Lower lobe of right lung (tissue), 2 donors: Measurements from ENCODE around the gene ABAT. TPM values are rescaled to one million over a fixed set of nuclear protein-coding genes. Genes with fewer than 3 reads are reported as not detected.

Source experiments
- ATAC-seq, 2 donors: fragments of 200-7000 bp; cut with Tn5 transposase; one replicate each; pipeline ENCODE4 v1.9.1; 2020 to 2022; ENCODE audit warnings: mild to moderate bottlenecking in 2 of 2, moderate library complexity in 2 of 2
- DNase-seq: peaks from one replicate; pipeline ENCODE4 v3.0.0-alpha.2; 2020
- H3K27ac ChIP-seq: fragments of 200-600 bp; one replicate; pipeline ENCODE4 v1.8.0; 2022
- H3K27me3 ChIP-seq: fragments of 200-600 bp; one replicate; pipeline ENCODE4 v1.8.0; 2022; ENCODE audit warnings: low read depth
- H3K36me3 ChIP-seq: fragments of 200-600 bp; one replicate; pipeline ENCODE4 v1.8.0; 2022; ENCODE audit warnings: mild to moderate bottlenecking
- H3K4me1 ChIP-seq: fragments of 200-600 bp; one replicate; pipeline ENCODE4 v1.8.0; 2022
- H3K4me3 ChIP-seq: fragments of 200-600 bp; one replicate; pipeline ENCODE4 v1.8.0; 2022; ENCODE audit warnings: mild to moderate bottlenecking
- H3K9me3 ChIP-seq: fragments of 200-600 bp; one replicate; pipeline ENCODE4 v1.8.0; 2022
- CTCF ChIP-seq: fragments of 200-600 bp; IDR thresholded peaks from one replicate; pipeline ENCODE4 v1.8.0; 2022; ENCODE audit warnings: antibody characterized with exemption, mild to moderate bottlenecking
- intact Hi-C: fragments of 100-400 bp; cut with DNase I; formaldehyde crosslinking; loops from one replicate; pipeline ENCODE4 v1.11.0; 2022
- total RNA-seq: library from RNA; stranded (reverse); fragmentation: NEBNext Ultra II Directional; extraction: Animal tissue kit (Norgen Biotek cat#: 25700); gene quantifications from one replicate; pipeline ENCODE4 v1.2.1, GENCODE V29; 2021
- donor health status: DM: no; HTN: yes; CAD: no; lungs with severe emphysema.

The ABAT gene
- total RNA-seq, 1 donor from 2014 or later: 12.9 TPM

DNA sequence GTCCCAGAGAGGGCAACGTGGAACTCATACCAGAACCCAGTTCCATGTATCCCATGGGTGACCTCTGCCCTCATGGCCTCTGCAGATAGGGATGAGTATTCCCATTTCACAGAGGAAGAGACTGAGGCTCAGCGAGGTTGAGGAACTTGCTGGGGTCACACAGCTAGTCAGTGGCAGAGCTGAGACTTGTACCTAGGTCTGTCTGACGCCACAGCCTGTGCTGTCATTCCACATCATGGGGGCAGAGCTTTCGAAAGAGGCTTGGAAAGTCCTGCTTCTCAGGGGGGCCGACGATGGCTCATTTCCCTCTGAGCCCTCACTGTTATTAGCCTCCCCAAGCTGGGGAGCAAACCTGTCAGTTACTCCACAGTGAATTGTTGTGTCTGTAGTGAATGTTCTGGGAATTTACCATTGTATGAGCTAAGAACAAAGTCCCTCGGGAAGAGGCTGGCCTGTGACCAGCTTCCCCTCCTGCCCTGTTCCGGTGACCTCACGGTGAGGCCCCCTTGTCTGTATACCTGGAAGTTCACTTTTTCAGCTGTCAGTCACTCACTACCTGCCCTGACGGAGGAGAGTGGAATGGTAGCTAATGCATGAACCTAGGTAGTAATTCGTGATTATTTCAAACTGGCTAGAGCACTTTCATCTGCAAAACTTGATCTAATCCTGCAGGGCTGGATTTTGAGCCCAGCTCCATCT lies 44.0 kb upstream of the ABAT start:
- no peak for TF ChIP-seq CTCF
- Histone ChIP-seq H3K9me3 (no peaks in the 10 kb centered on the region), H3K27ac (no peak overlapping the region), H3K36me3 (peaks cover 96% of the 10 kb centered on the region), H3K4me3 (no peak overlapping the region), H3K4me1 (no peaks in the 10 kb centered on the region), H3K27me3 (no peaks in the 10 kb centered on the region)
- no peak for ATAC-seq
- intact Hi-C loops: no loop called here
- no peak for DNase-seq

DNA sequence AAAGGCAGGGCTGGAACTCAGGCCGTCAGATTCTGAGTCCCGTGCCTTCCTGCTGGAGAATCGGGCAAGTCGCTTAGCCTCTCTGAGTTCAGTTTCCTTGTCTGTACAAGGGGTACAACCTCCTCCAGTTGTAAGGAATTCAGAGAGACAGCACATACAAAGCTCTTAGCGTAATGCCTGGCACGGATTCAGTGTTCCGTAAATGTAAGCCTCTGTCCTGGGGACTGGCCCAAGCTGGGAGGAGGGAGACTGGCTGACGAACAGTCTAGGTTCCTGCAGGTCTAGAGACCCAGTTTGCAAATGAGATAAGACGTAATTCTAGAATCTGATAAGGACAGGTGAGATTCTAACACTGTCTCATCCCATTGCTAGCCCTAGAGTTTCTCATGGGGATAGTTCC lies 43.0 kb upstream of the ABAT start:
- no peak for TF ChIP-seq CTCF
- intact Hi-C loops: no loop called here
- H3K4me3 ChIP-seq: no peak overlapping the region
- peak overlapping the region; percentile 79 for H3K27ac ChIP-seq
- H3K36me3 ChIP-seq: peaks cover 96% of the 10 kb centered on the region
- DNase-seq (no peak), ATAC-seq (no peak)
- no peaks in the 10 kb centered on the region for H3K4me1 ChIP-seq
- H3K27me3 ChIP-seq: no peaks in the 10 kb centered on the region
- no peaks in the 10 kb centered on the region for H3K9me3 ChIP-seq

GRCh38 chr16:8631818-8632465 lies 42.5 kb upstream of the ABAT start:
- Histone ChIP-seq H3K4me1 (no peaks in the 10 kb centered on the region), H3K36me3 (peaks cover 98% of the 10 kb centered on the region), H3K27me3 (no peaks in the 10 kb centered on the region), H3K9me3 (no peaks in the 10 kb centered on the region), H3K4me3 (no peak overlapping the region), H3K27ac (peak overlapping the region; percentile 79)
- intact Hi-C loops: no loop called here
- DNase-seq: no peak
- no peak for TF ChIP-seq CTCF
- peak in 1 of 2 donors; percentile 31 for ATAC-seq

GRCh38 chr16:8632675-8633182 lies 41.7 kb upstream of the ABAT start:
- peak; percentile 73 for DNase-seq
- no peaks in the 10 kb centered on the region for H3K4me1 ChIP-seq
- H3K27ac ChIP-seq: peak overlapping the region; percentile 79
- intact Hi-C loops: no loop called here
- H3K36me3 ChIP-seq: peaks cover 98% of the 10 kb centered on the region
- H3K4me3 ChIP-seq: no peak overlapping the region
- no peaks in the 10 kb centered on the region for H3K9me3 ChIP-seq
- H3K27me3 ChIP-seq: no peaks in the 10 kb centered on the region
- ATAC-seq: peak; percentile 83 to 92
- TF ChIP-seq CTCF: no peak

DNA sequence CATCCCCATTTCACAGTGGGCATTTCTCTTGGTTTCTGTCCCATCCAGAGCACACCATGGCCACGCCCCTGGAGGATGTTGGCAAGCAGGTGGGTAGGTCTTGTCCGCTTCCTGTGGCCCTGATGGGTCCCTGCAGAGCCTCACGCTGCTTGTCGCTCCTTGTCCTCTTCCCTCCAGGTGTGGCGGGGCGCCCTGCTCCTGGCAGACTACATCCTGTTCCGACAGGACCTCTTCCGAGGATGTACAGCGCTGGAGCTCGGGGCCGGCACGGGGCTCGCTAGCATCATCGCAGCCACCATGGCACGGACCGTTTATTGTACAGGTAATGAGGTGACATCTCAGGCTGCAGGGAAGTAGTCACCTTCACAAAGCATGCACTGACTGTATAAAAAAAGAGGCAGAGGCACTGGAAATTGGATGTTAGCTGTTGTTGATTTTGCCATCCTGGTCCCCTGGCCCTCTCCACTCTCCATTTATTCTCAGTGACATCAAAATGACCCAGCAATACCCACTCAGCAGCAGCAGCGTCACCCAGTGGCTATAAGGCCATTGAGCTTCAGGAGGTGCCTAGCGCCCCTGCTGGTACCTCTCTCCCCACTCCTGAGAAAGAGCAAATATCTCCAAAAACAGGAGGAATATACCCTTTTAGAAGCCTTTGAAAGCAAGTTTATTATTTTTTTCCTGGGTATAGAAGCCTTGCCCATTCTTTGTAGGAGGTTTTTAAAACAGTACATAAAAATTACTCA lies 39.3 kb upstream of the ABAT start:
- ATAC-seq (no peak), DNase-seq (no peak)
- no peaks in the 10 kb centered on the region for H3K27me3 ChIP-seq
- H3K36me3 ChIP-seq: peaks cover 95% of the 10 kb centered on the region
- H3K9me3 ChIP-seq: no peaks in the 10 kb centered on the region
- TF ChIP-seq CTCF: no peak
- intact Hi-C loops: no loop called here
- no peak overlapping the region for H3K27ac ChIP-seq
- H3K4me3 ChIP-seq: no peak overlapping the region
- H3K4me1 ChIP-seq: no peaks in the 10 kb centered on the region
